GM21526 (cell line): Measurements from ENCODE around the gene NECTIN2.
"Not testable (repeated sequence)": the region's sequence is repeated elsewhere in the genome, so short reads cannot be mapped to it uniquely, and the experiment has no call there.

Source experiments
- ATAC-seq: cut with Tn5 transposase; IDR thresholded peaks from one replicate; pipeline ENCODE4 v1.9.1; 2021; ENCODE audit warnings: moderate library complexity; ENCODE audit not compliant: unreplicated experiment, low FRiP score

The NECTIN2 gene

DNA sequence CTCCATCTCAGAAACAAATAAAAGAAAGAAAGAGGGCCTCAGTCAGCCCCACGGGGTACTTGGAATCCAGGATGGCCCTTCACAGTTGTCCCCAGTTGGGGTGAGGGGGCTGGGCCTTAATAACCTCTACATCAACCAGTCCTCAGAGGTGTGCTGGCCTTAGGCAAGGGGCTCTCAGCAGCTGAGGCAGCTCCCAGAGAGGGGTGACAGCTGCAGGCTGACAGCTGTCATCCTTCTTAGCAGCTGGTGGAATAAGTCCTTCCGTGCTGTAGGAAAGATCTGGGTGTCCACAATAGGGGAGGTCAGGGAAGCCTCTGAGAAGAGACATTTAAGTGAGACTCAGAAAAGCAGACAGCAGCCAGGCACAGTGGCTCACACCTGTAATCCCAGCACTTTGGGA lies 29.8 kb upstream of the NECTIN2 start:
- no peak for ATAC-seq

- ATAC-seq = no peak
These were observed 28.2 kb upstream of the NECTIN2 start for GRCh38 chr19:44817725-44818465.

DNA sequence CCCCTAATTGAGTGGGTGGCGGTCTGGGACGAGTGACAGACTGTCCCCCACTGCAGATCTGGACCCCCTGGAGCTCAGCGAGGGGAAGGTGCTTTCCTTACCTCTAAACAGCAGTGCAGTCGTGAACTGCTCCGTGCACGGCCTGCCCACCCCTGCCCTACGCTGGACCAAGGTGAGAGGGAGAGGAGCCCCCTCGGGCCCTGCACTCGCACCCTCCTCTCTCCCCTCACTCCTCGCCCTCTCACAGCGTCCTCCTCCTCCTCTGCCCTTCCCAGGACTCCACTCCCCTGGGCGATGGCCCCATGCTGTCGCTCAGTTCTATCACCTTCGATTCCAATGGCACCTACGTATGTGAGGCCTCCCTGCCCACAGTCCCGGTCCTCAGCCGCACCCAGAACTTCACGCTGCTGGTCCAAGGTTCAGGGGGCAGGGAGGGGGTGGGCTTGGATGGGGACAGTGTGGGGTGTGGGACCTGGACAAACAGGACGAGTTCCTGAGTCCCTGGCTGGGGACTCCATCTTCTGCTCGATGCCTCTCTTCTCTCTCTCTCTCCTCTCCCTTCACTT lies 27.5 kb upstream of the NECTIN2 start:
- no peak for ATAC-seq

- no peak for ATAC-seq
These were observed 26.8 kb upstream of the NECTIN2 start for GRCh38 chr19:44819246-44819832.

GRCh38 chr19:44820648-44821609 lies 25.2 kb upstream of the NECTIN2 start:
- ATAC-seq = no peak

- ATAC-seq = no peak
These were observed 23.9 kb upstream of the NECTIN2 start for GRCh38 chr19:44822177-44822576.

DNA sequence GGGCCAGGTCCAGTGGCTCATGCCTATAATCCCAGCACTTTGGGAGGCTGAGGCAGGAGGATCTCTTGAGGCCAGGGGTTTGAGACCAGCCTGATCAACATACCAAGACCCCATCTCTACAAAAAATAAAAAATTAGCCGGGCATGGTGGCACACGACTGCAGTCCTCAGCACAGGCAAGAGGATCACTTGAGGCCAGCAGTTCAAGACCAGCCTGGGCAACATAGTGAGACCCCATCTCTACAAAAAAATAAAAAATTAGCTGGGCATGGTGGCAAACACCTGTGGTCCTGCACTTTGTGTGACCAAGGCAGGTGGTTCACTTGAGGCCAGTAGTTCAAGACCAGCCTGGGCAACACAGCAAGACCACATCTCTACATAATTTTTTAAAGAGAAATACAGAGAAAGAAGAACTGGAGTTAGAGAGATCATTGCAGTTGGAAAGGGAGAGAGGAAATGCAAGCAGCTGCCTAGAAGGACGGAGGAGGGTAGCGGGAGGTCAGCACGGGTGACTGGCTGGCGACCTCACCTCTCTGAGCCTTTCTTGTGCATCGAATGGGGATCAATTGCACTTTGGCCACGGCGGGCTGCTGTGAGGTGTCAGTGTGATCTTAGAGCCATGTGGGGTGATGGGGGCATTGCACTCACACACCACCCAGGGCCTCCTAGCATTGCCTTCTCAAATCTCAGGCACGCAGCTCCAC lies 23.3 kb upstream of the NECTIN2 start:
- ATAC-seq = no peak

DNA sequence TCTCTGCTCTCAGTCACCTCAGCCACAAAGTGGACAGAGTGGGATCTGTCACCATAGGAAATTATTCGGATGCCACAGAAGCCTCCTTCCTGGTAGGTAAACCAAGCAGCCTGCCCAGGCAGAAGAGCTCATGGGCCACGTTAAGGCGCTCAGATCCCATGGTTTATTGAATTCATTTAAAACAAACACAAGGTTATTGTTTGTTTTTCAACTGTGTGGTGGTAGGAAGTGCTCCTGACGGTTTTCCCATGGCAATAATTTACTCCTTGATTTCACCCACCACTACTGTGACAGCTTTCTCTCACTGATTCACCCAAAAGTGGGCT lies 22.8 kb upstream of the NECTIN2 start:
- no peak for ATAC-seq

DNA sequence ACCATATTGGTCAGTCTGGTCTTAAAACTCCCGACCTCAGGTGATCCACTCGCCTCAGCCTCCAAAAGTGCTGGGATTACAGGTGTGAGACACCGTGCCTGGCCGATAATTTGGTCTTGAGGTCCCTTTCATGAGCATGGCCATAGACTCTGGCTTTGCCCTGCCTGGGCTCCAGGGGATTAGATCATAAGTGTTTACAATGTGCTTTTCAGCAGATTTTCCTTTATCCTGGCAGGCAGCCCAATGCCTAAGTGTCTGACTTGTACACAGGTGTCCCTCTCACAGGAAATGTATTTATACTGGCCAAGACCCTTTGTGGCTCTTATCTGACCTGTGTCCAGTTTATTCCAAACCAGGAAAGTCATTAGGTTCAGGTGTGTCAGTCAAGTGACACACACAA lies 21.3 kb upstream of the NECTIN2 start:
- no peak for ATAC-seq

GRCh38 chr19:44832875-44833274 lies 13.2 kb upstream of the NECTIN2 start:
- ATAC-seq = not testable (repeated sequence)

GRCh38 chr19:44834399-44834798 lies 11.7 kb upstream of the NECTIN2 start:
- ATAC-seq = not testable (repeated sequence)

GRCh38 chr19:44839276-44839675 lies 6.8 kb upstream of the NECTIN2 start:
- ATAC-seq = no peak

DNA sequence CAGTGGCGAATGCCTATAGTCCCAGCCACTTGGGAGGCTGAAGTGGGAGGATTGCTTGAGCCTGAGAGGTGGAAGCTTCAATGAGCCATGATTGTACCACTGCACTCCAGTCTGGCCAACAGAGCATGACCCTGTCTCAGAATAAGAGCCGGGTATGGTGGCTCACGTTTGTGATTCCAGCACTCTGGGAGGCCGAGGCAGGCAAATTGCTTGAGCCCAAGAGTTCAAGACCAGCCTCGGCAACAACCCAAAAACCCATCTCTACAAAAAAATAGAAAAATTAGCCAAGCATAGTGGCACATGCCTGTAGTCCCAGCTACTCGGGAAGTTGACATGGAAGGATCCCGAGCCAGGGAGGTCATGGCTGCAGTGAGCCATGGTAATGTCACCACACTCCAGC lies 5.3 kb upstream of the NECTIN2 start:
- no peak for ATAC-seq

- no peak for ATAC-seq
These were observed 4.9 kb upstream of the NECTIN2 start for GRCh38 chr19:44841231-44841630.

GRCh38 chr19:44845286-44845611 lies 848 bp upstream of the NECTIN2 start:
- ATAC-seq = no peak

GRCh38 chr19:44846455-44847143 lies 502 bp downstream of the NECTIN2 start:
- no peak for ATAC-seq

GRCh38 chr19:44847144-44848035 lies 1.3 kb downstream of the NECTIN2 start:
- no peak for ATAC-seq

DNA sequence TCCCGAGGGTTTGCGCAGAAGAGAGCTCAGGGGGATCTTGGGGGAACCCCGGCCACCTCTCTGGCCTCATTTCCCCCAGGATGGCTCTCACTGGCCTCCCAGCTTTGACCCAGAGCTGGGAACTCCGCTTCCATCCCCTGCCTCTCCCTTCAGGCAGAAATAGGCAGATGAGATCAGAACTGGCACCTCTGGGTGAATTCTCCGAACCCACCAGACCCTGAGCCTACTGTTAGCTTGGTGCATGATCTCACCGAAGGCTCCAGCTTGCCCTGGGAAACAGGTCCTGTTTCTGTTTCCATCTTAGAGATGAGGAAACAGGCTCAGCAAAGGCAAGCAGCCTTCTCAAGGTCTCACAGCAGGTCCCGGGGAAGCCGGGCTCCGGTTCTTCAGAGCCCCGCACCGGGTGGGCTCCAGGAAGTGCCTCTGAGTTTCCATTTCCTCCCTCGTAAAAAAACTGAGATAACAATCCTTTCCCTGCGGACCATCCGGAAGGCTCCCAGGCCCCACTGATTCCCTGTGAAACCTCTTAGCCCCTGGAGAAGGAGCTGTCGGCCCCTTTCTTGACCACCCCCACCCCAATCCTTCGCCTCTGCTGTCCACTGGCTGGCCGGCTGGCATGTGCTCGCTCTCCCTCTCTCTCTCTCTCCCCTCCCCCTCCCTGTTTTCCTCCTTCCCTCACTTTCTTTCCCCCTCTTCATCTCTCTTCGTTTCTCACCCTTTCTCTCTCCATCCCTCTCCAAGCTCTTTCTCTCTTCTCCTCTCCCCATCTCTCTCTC lies 2.1 kb downstream of the NECTIN2 start:
- no peak for ATAC-seq
